Measurements from ENCODE around the gene MYO1D. TPM values are rescaled to one million over a fixed set of nuclear protein-coding genes. Genes with fewer than 3 reads are reported as not detected.

The MYO1D gene
- total RNA-seq, 2 donors from 2014 or later: 42.9 to 43.7 TPM

- Mint-ChIP-seq H3K27ac (no peak overlapping the region), H3K27me3 (ENCODE audit: insufficient read depth) (no peaks in the 10 kb centered on the region), H3K9me3 (no peaks in the 10 kb centered on the region), H3K4me1 (peaks cover 16% of the 10 kb centered on the region), H3K4me3 (no peak overlapping the region), H3K36me3 (ENCODE audit: low read depth) (peaks cover 1% of the 10 kb centered on the region)
- Histone ChIP-seq H3K36me3 (ENCODE audit: control insufficient read depth, insufficient read depth, low read length) (no peaks in the 10 kb centered on the region), H3K4me3 (ENCODE audit: low read length) (no peak overlapping the region), H3K9me3 (ENCODE audit: control insufficient read depth, low read length) (no peaks in the 10 kb centered on the region), H3K27me3 (ENCODE audit: control insufficient read depth, insufficient read depth, low read length, poor library complexity, severe bottlenecking) (no peaks in the 10 kb centered on the region), H3K4me1 (ENCODE audit: control insufficient read depth, insufficient read depth, low read length) (no peaks in the 10 kb centered on the region), H3K9ac (ENCODE audit: extremely low read depth, low read length, poor library complexity, severe bottlenecking) (no peak overlapping the region), H3K27ac (ENCODE audit: low read depth, low read length) (peak overlapping the region; percentile 83)
- DNase-seq: peak; percentile 86
- 23 to 41% methylated on average over 6 to 8 of the region's 8 CpGs for WGBS, 2 experiments (ENCODE audit: insufficient coverage in 1 of 2, insufficient read length in 1 of 2)
- no peak for TF ChIP-seq CTCF (conservative IDR thresholded peaks at IDR 0.05)
These were observed 330.9 kb downstream of the MYO1D start for GRCh38 chr17:32546031-32546444.

DNA sequence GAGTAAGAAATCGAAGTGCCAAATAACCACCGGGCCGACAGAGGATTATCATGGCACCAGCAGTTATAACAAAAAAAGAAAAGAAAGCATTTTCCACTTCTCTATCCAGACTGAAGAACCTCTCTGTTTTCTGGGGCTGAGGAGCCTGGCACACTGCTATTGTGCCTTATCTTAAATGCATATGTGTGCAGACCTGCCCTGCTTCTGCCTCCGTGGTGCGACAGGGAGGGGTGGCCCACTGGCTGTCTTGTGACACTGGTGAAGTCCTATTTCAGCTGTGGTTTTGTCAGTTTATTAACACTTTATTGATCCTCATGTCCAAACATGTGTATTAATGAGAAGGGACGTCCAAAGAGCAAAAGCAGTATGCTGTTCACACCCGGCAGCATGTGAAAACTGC is 334.7 kb downstream of the MYO1D start:
- WGBS, 2 experiments (ENCODE audit: insufficient coverage in 1 of 2, insufficient read length in 1 of 2): 79 to 87% methylated on average over 5 to 7 of the region's 7 CpGs
- Histone ChIP-seq H3K4me3 (ENCODE audit: low read length) (no peak overlapping the region), H3K36me3 (ENCODE audit: control insufficient read depth, insufficient read depth, low read length) (no peaks in the 10 kb centered on the region), H3K9me3 (ENCODE audit: control insufficient read depth, low read length) (peaks cover 8% of the 10 kb centered on the region), H3K27me3 (ENCODE audit: control insufficient read depth, insufficient read depth, low read length, poor library complexity, severe bottlenecking) (no peaks in the 10 kb centered on the region), H3K27ac (ENCODE audit: low read depth, low read length) (no peak overlapping the region), H3K9ac (ENCODE audit: extremely low read depth, low read length, poor library complexity, severe bottlenecking) (no peak overlapping the region), H3K4me1 (ENCODE audit: control insufficient read depth, insufficient read depth, low read length) (no peaks in the 10 kb centered on the region)
- H3K4me3 Mint-ChIP-seq: no peak overlapping the region
- no peak for TF ChIP-seq CTCF (conservative IDR thresholded peaks at IDR 0.05)
- peak; percentile 58 for DNase-seq
- H3K27me3 Mint-ChIP-seq (ENCODE audit: insufficient read depth): no peaks in the 10 kb centered on the region
- H3K4me1 Mint-ChIP-seq: peaks cover 19% of the 10 kb centered on the region
- peak overlapping the region; percentile 66 for H3K27ac Mint-ChIP-seq
- H3K36me3 Mint-ChIP-seq (ENCODE audit: low read depth): peaks cover 12% of the 10 kb centered on the region
- H3K9me3 Mint-ChIP-seq: peaks cover 10% of the 10 kb centered on the region

DNA sequence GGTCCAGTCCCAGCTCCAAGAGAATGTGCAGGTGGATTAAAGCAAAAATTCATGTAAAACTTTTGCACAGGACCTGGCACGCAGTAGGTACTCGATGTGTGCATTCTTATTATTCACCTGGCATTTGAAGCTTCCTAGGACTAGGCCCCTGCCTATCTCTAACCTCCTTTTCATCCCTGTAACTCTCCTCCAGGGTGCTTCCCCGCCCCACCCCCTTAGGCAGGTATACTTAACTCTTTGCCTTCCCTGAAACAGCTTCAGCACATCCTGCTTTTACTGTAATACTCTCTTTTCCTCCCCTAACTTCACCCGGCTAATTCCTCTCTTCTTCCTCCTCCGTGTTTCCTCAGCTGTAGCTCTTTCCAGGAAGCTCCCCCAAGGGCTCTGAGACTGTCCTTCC is 335.3 kb downstream of the MYO1D start:
- Histone ChIP-seq H3K4me1 (ENCODE audit: control insufficient read depth, insufficient read depth, low read length) (no peaks in the 10 kb centered on the region), H3K36me3 (ENCODE audit: control insufficient read depth, insufficient read depth, low read length) (no peaks in the 10 kb centered on the region), H3K27me3 (ENCODE audit: control insufficient read depth, insufficient read depth, low read length, poor library complexity, severe bottlenecking) (no peaks in the 10 kb centered on the region), H3K27ac (ENCODE audit: low read depth, low read length) (no peak overlapping the region), H3K9ac (ENCODE audit: extremely low read depth, low read length, poor library complexity, severe bottlenecking) (no peak overlapping the region), H3K9me3 (ENCODE audit: control insufficient read depth, low read length) (peaks cover 8% of the 10 kb centered on the region), H3K4me3 (ENCODE audit: low read length) (no peak overlapping the region)
- peaks cover 12% of the 10 kb centered on the region for H3K36me3 Mint-ChIP-seq (ENCODE audit: low read depth)
- WGBS, 2 experiments (ENCODE audit: insufficient coverage in 1 of 2, insufficient read length in 1 of 2): 50 to 61% methylated on average over 5 of the region's 5 CpGs
- no peak for TF ChIP-seq CTCF (conservative IDR thresholded peaks at IDR 0.05)
- H3K27ac Mint-ChIP-seq: peak overlapping the region; percentile 35
- peaks cover 21% of the 10 kb centered on the region for H3K4me1 Mint-ChIP-seq
- no peak overlapping the region for H3K4me3 Mint-ChIP-seq
- peaks cover 10% of the 10 kb centered on the region for H3K9me3 Mint-ChIP-seq
- peak; percentile 61 for DNase-seq
- H3K27me3 Mint-ChIP-seq (ENCODE audit: insufficient read depth): no peaks in the 10 kb centered on the region
